ENCODE data around the gene DCX. TPM values are rescaled to one million over a fixed set of nuclear protein-coding genes. Genes with fewer than 3 reads are reported as not detected.

Gene DCX
- total RNA-seq, 2 donors from 2014 or later: under 0.01 TPM; not detected in 1

DNA sequence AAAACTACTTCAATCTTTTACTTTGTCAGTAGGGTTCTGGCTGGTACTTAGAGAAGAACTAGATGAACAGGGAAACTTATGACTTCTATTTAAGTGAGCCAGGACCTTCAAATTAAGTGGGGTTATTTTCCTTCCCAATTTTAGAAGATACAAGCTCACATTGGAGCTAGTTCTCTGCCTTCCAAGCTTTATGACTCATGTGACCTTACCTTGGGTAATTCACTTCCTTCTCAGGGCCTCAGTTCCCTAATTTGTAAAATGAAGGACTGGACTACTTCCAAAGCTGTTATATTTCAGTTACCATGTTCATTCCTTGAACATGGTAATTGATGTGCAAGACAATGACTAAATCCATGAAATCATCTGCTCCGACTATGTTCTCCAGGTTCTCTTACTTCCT lies 32.0 kb upstream of the DCX start:
- Histone ChIP-seq H3K4me3 (no peak overlapping the region), H3K4me1 (no peaks in the 10 kb centered on the region), H3K36me3 (replicated peaks in 1 of 2; ENCODE audit: insufficient read depth in 1 of 2, low read depth in 2 of 2) (no peaks in the 10 kb centered on the region), H3K27ac (no peak overlapping the region), H3K27me3 (no peaks in the 10 kb centered on the region), H3K9me3 (no peaks in the 10 kb centered on the region)
- DNase-seq: no peak
- TF ChIP-seq CTCF (IDR thresholded peaks at IDR 0.05) (no peak), POLR2A (IDR thresholded peaks at IDR 0.05) (no peak)
- ATAC-seq: no peak
- WGBS, 2 donors: 88% methylated on average over 1 of the region's 1 CpG
- intact Hi-C loops (cut with DNase I): no loop called here

DNA sequence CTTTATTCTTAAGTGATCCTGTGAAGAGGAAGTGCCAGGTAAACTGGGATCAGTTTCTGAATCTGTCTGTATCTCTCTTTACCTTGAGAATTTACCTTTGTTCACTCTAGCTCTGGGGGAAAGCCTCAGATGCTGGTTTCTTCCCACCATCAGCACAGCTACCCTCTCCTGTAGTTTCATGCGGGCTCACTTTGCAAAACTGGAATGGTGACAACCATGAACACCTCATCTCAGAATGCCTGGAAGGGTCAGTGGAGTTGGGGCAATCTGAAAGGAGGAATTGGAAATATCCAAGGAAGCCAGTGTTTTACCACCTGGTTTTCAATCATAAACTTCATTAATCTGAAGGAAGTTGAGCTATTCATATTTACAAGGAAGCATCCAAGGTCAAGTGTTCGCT lies 30.8 kb upstream of the DCX start:
- ATAC-seq (no peak), DNase-seq (no peak)
- intact Hi-C loops (cut with DNase I): no loop called here
- H3K4me3 ChIP-seq: no peak overlapping the region
- no peaks in the 10 kb centered on the region for H3K36me3 ChIP-seq (replicated peaks in 1 of 2; ENCODE audit: insufficient read depth in 1 of 2, low read depth in 2 of 2)
- H3K4me1 ChIP-seq: no peaks in the 10 kb centered on the region
- no peaks in the 10 kb centered on the region for H3K9me3 ChIP-seq
- TF ChIP-seq POLR2A (IDR thresholded peaks at IDR 0.05) (no peak), CTCF (IDR thresholded peaks at IDR 0.05) (no peak)
- WGBS, 2 donors: 29 to 61% methylated on average over 1 to 2 of the region's 2 CpGs
- H3K27me3 ChIP-seq: no peaks in the 10 kb centered on the region
- H3K27ac ChIP-seq: no peak overlapping the region

GRCh38 chrX:111435469-111435868 lies 23.5 kb upstream of the DCX start:
- H3K27me3 ChIP-seq: no peaks in the 10 kb centered on the region
- intact Hi-C loops (cut with DNase I): no loop called here
- H3K27ac ChIP-seq: no peak overlapping the region
- DNase-seq (no peak), ATAC-seq (no peak)
- TF ChIP-seq CTCF (IDR thresholded peaks at IDR 0.05) (no peak), POLR2A (IDR thresholded peaks at IDR 0.05) (no peak)
- 32 to 44% methylated on average over 1 of the region's 1 CpG for whole genome bisulfite sequencing, 2 donors
- no peaks in the 10 kb centered on the region for H3K4me1 ChIP-seq
- H3K36me3 ChIP-seq (replicated peaks in 1 of 2; ENCODE audit: insufficient read depth in 1 of 2, low read depth in 2 of 2): no peaks in the 10 kb centered on the region
- no peaks in the 10 kb centered on the region for H3K9me3 ChIP-seq
- no peak overlapping the region for H3K4me3 ChIP-seq

- H3K4me3 ChIP-seq: no peak overlapping the region
- ATAC-seq: no peak
- no peaks in the 10 kb centered on the region for H3K36me3 ChIP-seq (replicated peaks in 1 of 2; ENCODE audit: insufficient read depth in 1 of 2, low read depth in 2 of 2)
- no peak overlapping the region for H3K27ac ChIP-seq
- H3K27me3 ChIP-seq: no peaks in the 10 kb centered on the region
- H3K9me3 ChIP-seq: no peaks in the 10 kb centered on the region
- no peak for DNase-seq
- intact Hi-C loops (cut with DNase I): no loop called here
- H3K4me1 ChIP-seq: no peaks in the 10 kb centered on the region
- WGBS, 2 donors: 68% methylated on average over 2 of the region's 2 CpGs; no CpG with 5 or more reads in 1 of the 2 donors
- TF ChIP-seq CTCF (IDR thresholded peaks at IDR 0.05) (no peak), POLR2A (IDR thresholded peaks at IDR 0.05) (no peak)
Observed at GRCh38 chrX:111431001-111431400, 19.0 kb upstream of the DCX start.

DNA sequence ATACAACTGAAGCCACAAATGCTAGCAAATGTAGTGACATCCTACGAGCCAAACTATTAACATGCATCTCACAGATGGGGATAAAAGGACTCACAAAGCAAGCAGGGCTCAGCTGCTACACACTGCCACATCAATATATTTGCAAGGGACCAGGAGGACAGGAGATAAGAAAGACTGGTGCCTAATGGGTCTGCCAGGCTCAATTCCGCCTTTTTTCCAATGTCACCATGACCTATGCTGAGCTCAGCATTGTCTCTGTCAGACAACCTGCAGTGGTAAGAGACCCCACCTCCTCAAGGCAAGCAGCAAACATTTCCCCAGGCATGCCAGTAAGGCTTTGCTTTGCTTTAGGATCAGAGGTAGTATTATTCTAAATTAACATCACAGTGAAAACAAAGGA lies 435 bp downstream of the DCX start:
- TF ChIP-seq CTCF (IDR thresholded peaks at IDR 0.05) (no peak), POLR2A (IDR thresholded peaks at IDR 0.05) (no peak)
- intact Hi-C loops (cut with DNase I): no loop called here
- Histone ChIP-seq H3K36me3 (replicated peaks in 1 of 2; ENCODE audit: insufficient read depth in 1 of 2, low read depth in 2 of 2) (no peaks in the 10 kb centered on the region), H3K27me3 (no peaks in the 10 kb centered on the region), H3K4me1 (no peaks in the 10 kb centered on the region), H3K27ac (no peak overlapping the region), H3K9me3 (no peaks in the 10 kb centered on the region), H3K4me3 (no peak overlapping the region)
- ATAC-seq (no peak), DNase-seq (no peak)
- WGBS, 2 donors: 66 to 80% methylated on average over 1 to 2 of the region's 2 CpGs

All from body of pancreas (tissue), 4 donors.